ENCODE measurements around the gene MNX1.

The MNX1 gene

DNA sequence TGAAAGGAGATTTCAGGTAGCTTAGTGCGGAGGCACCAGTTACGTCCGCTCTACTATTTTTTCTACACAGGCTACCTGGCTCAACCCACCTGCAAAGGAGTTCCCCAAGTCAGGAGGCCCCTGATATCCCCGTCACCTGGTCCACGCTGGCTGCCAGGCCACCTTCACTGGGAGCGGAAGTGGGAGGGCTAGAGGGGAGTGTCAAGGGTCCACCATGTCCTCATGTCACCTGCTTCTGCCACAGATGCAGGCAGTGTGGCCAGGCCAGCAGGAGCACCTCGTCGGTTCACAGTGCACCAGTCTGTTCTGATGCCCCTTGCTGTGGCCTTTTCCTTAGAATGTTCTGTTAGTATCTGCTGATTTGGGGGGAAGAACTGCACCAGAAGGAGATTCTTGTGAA lies 44.1 kb downstream of the MNX1 start:
- no peak for DNase-seq

- no peak for DNase-seq
These were observed 45.5 kb downstream of the MNX1 start for GRCh38 chr7:156964971-156965370.

GRCh38 chr7:156963472-156963871 lies 47.0 kb downstream of the MNX1 start:
- DNase-seq: no peak

GRCh38 chr7:156962897-156963296 lies 47.6 kb downstream of the MNX1 start:
- no peak for DNase-seq

DNA sequence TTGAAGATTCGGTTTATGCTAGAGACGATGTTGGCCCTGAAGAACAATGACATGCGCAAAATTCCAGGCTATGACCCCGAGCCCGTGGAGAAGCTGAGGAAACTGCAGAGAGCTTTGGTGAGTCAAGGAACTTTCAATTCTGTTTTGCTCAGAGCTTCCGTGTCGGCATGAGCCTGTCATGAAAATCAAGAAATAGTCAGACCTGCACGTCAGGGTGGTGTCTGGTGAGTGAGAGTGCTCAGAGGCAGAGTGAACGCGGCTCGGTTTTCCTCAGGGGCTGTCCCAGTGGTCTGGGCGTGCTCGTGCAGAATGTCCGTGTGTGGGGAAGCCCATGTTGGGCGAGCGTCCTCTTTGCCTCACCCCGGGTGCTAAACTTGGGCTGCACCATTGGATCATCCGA lies 48.3 kb downstream of the MNX1 start:
- DNase-seq: no peak

GRCh38 chr7:156956727-156957126 lies 53.7 kb downstream of the MNX1 start:
- DNase-seq: no peak

- DNase-seq: no peak
These were observed 55.5 kb downstream of the MNX1 start for GRCh38 chr7:156954941-156955340.

All from NCI-H2107 (cell line).